Measurements from ENCODE around the gene NTF4.
"Not testable (repeated sequence)": the region's sequence is repeated elsewhere in the genome, so short reads cannot be mapped to it uniquely, and the experiment has no call there.

NTF4 gene

DNA sequence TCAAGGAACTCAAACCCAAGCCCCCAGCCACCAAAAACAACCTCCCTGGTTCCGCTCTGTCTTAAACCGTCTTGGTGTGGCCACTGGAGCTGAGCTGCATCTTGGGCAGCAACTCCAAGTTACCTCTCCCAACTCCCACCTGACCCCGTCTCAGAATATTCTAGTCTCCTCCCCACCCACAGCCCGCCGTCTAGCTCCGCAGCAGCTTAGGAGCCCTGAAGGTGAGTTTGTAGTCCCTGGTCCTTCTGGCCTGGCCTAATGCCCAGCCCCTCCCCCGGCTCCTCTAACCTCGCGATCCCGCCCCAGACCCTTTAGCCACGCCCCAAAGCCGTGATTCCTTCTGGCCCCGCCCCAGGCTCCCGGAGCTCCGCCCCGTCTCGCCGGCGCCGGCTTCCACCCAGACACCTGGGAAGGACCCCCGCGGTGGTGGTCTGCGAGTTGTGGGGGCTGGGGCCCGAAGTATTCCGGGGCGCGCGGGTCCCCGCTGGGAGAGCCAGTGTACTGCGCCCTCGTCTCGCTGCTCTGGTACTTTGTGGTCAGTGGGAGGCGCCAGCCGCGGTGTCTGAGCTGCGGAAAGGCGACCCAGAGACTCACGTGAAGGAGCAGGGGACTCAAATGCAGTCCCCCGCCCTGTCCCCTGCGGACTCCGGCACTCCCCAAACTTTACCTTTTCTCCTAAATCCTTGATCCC, 45.2 kb downstream of the NTF4 start:
- DNase-seq = peak; percentile 83

DNA sequence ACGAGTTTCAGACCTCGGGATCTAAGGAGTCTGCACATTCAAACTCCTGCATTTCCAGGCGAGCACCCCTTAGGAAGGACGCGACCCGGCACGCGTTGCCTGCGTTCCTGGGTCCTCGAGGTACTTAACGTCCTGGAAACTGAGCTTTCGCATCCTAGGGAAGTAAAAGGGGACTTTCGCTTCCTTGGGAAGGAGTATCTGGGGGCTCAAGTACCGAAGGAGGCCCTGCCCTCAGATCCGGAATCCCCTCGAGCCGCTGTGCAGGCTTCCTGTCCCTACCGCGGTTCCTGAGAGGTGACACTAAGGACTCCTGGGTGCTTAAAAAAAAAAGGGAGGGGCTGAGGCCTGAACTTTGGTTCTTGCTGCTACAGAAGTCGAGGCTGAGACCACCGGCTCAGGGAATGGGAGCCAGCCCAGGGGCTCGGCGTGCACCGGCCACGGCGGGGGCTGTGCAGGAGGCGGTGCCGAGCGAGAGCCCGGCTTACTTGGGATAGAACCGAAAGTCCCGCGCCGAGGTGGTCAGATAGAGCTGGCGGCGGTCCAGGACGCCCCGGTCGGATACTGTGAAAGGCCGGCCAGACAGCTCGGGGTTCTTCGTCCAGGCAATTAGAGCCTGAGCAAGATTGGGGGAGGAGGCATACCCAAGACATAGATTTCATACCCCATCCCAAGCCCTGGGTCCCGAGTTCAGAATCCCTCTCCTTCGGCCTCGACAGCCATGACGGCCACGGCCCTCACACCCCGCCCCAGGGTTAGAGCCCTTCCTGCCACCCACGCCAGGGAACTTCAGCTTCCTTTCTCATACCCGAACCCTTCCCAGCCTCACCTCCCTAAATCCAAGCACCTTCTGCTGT, 46.0 kb downstream of the NTF4 start:
- DNase-seq = not testable (repeated sequence)

GRCh38 chr19:49017666-49018351, 46.8 kb downstream of the NTF4 start:
- no peak for DNase-seq

GRCh38 chr19:49017041-49017665, 47.5 kb downstream of the NTF4 start, which contains the start of gene LHB:
Gene LHB (minus strand): TSS chr19:49017091. CDS start chr19:49017081, 10 bp downstream.
- no peak for DNase-seq

DNA sequence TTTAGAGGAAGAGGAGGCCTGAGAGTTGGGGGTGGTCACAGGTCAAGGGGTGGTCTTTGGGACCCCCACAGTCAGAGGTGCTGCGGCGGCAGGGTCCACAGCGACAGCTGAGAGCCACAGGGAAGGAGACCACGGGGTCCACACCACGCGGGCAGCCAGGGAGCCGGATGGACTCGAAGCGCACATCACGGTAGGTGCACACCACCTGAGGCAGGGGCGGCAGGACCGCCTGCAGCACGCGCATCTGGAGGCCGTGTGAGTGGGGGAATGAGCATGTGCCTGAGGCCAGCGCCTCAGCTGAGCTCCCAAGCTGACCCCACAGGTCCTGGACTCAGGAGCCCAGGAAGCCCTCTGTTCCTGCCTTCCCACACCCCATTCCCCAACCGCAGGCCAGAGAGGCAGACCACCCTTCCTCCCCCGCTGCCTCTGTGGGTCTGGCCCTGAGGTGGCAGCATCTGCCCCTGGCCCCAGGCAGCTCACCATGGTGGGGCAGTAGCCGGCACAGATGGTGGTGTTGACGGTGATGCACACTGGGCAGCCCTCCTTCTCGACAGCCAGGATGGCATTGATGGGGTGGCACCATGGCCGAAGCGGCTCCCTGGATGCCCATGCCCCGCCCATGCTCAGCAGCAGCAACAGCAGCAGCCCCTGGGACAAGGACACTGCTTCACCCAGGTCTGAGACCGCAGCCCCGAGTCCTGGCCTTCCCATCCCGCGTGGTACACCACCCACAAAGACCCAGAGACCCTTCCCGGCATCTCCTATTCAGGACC, 48.4 kb downstream of the NTF4 start:
- no peak for DNase-seq

DNA sequence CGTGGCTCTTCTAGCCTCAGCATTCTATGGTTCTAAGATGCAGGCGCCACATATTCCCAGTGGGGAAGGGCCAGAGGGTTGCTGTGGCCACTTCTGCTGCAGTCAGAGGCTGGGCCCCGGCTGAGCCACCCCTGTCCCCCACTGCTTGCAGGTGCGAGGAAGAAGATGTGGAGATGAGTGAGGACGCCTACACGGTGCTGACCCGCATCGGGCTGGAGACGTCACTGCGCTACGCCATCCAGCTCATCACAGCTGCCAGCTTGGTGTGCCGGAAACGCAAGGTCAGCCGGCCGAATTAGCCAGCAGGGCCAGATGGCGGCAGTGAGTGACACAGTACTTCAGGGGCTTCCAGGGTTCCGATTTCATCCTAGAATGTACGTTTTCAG, 49.8 kb downstream of the NTF4 start:
- no peak for DNase-seq

DNA sequence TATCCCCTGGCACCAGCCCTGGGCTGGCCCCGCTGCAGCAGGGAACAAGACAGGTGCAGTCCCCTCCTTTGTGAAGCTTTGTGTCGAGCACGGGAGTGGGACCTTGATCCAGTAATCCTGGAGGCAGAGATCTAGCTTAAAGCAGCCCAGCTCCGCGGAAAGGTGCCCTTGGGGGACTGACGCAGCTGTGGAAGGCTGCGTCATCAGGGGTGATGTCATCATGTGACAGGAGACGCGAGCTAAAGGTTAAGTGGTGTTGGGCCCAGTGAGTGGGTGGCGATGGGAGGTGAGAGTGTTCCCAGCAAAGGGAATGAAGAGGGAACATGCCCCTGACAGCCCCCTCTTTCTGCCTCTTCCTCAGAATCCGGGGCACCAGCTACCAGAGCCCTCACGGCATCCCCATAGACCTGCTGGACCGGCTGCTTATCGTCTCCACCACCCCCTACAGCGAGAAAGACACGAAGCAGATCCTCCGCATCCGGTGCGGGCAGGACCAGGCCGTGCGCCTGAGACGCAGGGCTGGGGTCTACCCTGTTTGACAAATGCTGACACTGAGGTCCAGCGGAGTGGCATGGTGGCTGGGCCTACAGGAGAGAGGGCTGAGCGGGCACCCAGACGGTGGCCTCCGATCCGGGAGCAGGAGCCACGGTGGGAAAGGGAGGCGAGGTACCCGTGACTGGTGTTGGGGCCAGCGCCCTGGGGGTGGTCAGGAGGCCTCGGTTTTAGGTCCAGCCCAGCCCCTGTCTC, 50.3 kb downstream of the NTF4 start:
- DNase-seq = no peak

GRCh38 chr19:49011194-49011593, 53.4 kb downstream of the NTF4 start:
- no peak for DNase-seq
